ENCODE measurements around the gene NAV2.
"Not testable (repeated sequence)": the region's sequence is repeated elsewhere in the genome, so short reads cannot be mapped to it uniquely, and the experiment has no call there.

NAV2 gene

GRCh38 chr11:19923626-19924025, 211.0 kb downstream of the NAV2 start:
- ATAC-seq, result no peak
- TF ChIP-seq ZC3H10 (CRISPR knock-in tag; IDR thresholded peaks at IDR 0.05) (no peak), PPARA (CRISPR knock-in tag; IDR thresholded peaks at IDR 0.05; ENCODE audit: borderline replicate concordance) (no peak), ZFP30 (CRISPR knock-in tag; IDR thresholded peaks at IDR 0.05) (no peak), PATZ1 (CRISPR knock-in tag; IDR thresholded peaks at IDR 0.05; ENCODE audit: borderline replicate concordance) (no peak), CSRNP3 (CRISPR knock-in tag; IDR thresholded peaks at IDR 0.05) (no peak), ARNTL (CRISPR knock-in tag; IDR thresholded peaks at IDR 0.05; ENCODE audit: borderline replicate concordance, low read depth) (no peak), OSR1 (CRISPR knock-in tag; IDR thresholded peaks at IDR 0.05) (no peak), TCF4 (CRISPR knock-in tag; IDR thresholded peaks at IDR 0.05; ENCODE audit: borderline replicate concordance) (no peak), POU6F1 (CRISPR knock-in tag; IDR thresholded peaks at IDR 0.05; ENCODE audit: borderline replicate concordance, low read depth) (no peak), RARB (CRISPR knock-in tag; IDR thresholded peaks at IDR 0.05) (no peak), ZFP3 (CRISPR knock-in tag; IDR thresholded peaks at IDR 0.05) (no peak), CREB5 (CRISPR knock-in tag; IDR thresholded peaks at IDR 0.05; ENCODE audit: low read depth) (no peak), BACH2 (CRISPR knock-in tag; IDR thresholded peaks at IDR 0.05; ENCODE audit: borderline replicate concordance) (no peak)

GRCh38 chr11:19924311-19924710, 211.7 kb downstream of the NAV2 start:
- TF ChIP-seq BACH2 (CRISPR knock-in tag; IDR thresholded peaks at IDR 0.05; ENCODE audit: borderline replicate concordance) (no peak), CREB5 (CRISPR knock-in tag; IDR thresholded peaks at IDR 0.05; ENCODE audit: low read depth) (no peak), OSR1 (CRISPR knock-in tag; IDR thresholded peaks at IDR 0.05) (no peak), RARB (CRISPR knock-in tag; IDR thresholded peaks at IDR 0.05) (no peak), TOX (CRISPR knock-in tag; IDR thresholded peaks at IDR 0.05; ENCODE audit: borderline replicate concordance) (no peak)
- no peak for ATAC-seq

- no peak for TF ChIP-seq ZNF565 (CRISPR knock-in tag; conservative IDR thresholded peaks at IDR 0.05; ENCODE audit: low read depth)
- TF ChIP-seq ISL1 (CRISPR knock-in tag; IDR thresholded peaks at IDR 0.05), result 0 out of 2 replicates have a peak, but pooled peaks have one; percentile 6
- TF ChIP-seq ESRRG (CRISPR knock-in tag; IDR thresholded peaks at IDR 0.05), result no peak
- no peak for TF ChIP-seq GLIS3 (CRISPR knock-in tag; IDR thresholded peaks at IDR 0.05)
- TF ChIP-seq CSRNP3 (CRISPR knock-in tag; IDR thresholded peaks at IDR 0.05), result no peak
- TF ChIP-seq RARB (CRISPR knock-in tag; IDR thresholded peaks at IDR 0.05), result no peak
- no peak for ATAC-seq
Measured at GRCh38 chr11:19924716-19925115, 212.1 kb downstream of the NAV2 start.

- not testable (repeated sequence) for ATAC-seq
Measured at GRCh38 chr11:19927403-19927802, 214.8 kb downstream of the NAV2 start.

Measured in SK-N-SH treated with all-trans-retinoic acid at 6 μM for 48 hours (cell line).